HCT116 (cell line): Measurements from ENCODE around the gene ENTHD1. TPM values are rescaled to one million over a fixed set of nuclear protein-coding genes. Genes with fewer than 3 reads are reported as not detected.

Source experiments
- ATAC-seq: fragments of 200-7000 bp; cut with Tn5 transposase; 2 replicates; pipeline ENCODE4 v1.9.1; 2020; ENCODE audit warnings: mild to moderate bottlenecking, moderate library complexity
- BruUV-seq: library from RNA; stranded (reverse); fragments of 400-500 nt; replicated peaks from 2 replicates; lab custom pipeline; 2021; lab: Mats Ljungman, UMichigan
- CTCF ChIA-PET: fragments of 300-600 bp; sonication (Branson Sonifier 250); formaldehyde crosslinking; loops from one replicate; lab custom pipeline; 2021; ENCODE audit warnings: antibody characterized with exemption; lab: Charles Lee
- POLR2A ChIA-PET: fragments of 300-600, 350-600 bp; sonication (Branson Sonifier 250); formaldehyde crosslinking; loops from one replicate; lab custom pipeline; 2021; ENCODE audit warnings: antibody characterized with exemption; lab: Charles Lee
- RAD21 ChIA-PET, 2 experiments: fragments of 300-600 bp; sonication (Branson Sonifier 250); formaldehyde crosslinking; loops; one replicate each; lab custom pipeline; 2023; ENCODE audit warnings: low total read pairs in 2 of 2; ENCODE audit not compliant: uncharacterized antibody in 2 of 2, unreplicated experiment in 2 of 2, low non-redundant PET in 1 of 2; lab: Charles Lee
- DNase-seq: peaks from one replicate; pipeline ENCODE4 v3.0.0-alpha.2; 2010; ENCODE audit warnings: low read depth, low spot score
- H2AFZ ChIP-seq: fragments of 200-600 bp; shearing (Covaris generic), sonication (generic); 2 replicates; pipeline ENCODE4 v1.6.1; 2017; ENCODE audit warnings: low read depth, mixed run types, mixed read lengths, antibody characterized with exemption, low read length; ENCODE audit not compliant: poor library complexity, severe bottlenecking
- H3K27ac ChIP-seq: 2 replicates; pipeline ENCODE4 v1.5.1; 2012; ENCODE audit warnings: low read depth, low read length
- H3K27me3 ChIP-seq: fragments of 200-600 bp; sonication (generic); 2 replicates; pipeline ENCODE4 v1.6.1; 2016; ENCODE audit warnings: mixed run types, low read length, mixed read lengths; ENCODE audit not compliant: insufficient read depth
- H3K36me3 ChIP-seq, 2 experiments: fragments of 200-500 bp in 1 of 2; fragments of 200-600 bp in 1 of 2; sonication (Bioruptor generic) in 1 of 2; sonication (generic) in 1 of 2; 2 replicates each; pipeline versions ENCODE4 v1.5.1 to v1.6.1; 2014 to 2016; ENCODE audit warnings: low read length in 2 of 2, inconsistent platforms in 1 of 2, mixed read lengths in 1 of 2, mixed run types in 1 of 2; ENCODE audit not compliant: insufficient read depth in 2 of 2, control insufficient read depth in 1 of 2
- H3K4me1 ChIP-seq, 2 experiments: fragments of 200-600 bp in 1 of 2; sonication (generic) in 1 of 2; 2 replicates each; pipeline versions ENCODE4 v1.5.1 to v1.6.1; 2012 to 2017; ENCODE audit warnings: low read length in 2 of 2, inconsistent platforms in 1 of 2, mild to moderate bottlenecking in 1 of 2, mixed read lengths in 1 of 2, mixed run types in 1 of 2, moderate library complexity in 1 of 2; ENCODE audit not compliant: insufficient read depth in 2 of 2, control insufficient read depth in 1 of 2
- H3K4me2 ChIP-seq: fragments of 200-600 bp; sonication (generic); 2 replicates; pipeline ENCODE4 v1.6.1; 2017; ENCODE audit warnings: mixed run types, low read length, mixed read lengths
- H3K4me3 ChIP-seq, 2 experiments: fragments of 200-600 bp in 1 of 2; sonication (generic) in 1 of 2; replicated peaks in 1 of 2; 2 replicates each; pipeline ENCODE4 v1.5.1; 2011 to 2016; ENCODE audit warnings: low read length in 2 of 2, control low read depth in 1 of 2, low read depth in 1 of 2, mild to moderate bottlenecking in 1 of 2, mixed read lengths in 1 of 2, mixed run types in 1 of 2
- H3K79me2 ChIP-seq: fragments of 200-600 bp; sonication (generic); 2 replicates; pipeline ENCODE4 v1.6.1; 2017; ENCODE audit warnings: mild to moderate bottlenecking, mixed run types, low read length, moderate library complexity, mixed read lengths; ENCODE audit not compliant: insufficient read depth
- H3K9ac ChIP-seq: fragments of 200-600 bp; sonication (generic); 2 replicates; pipeline ENCODE4 v1.6.1; 2016; ENCODE audit warnings: low read length, mixed read lengths
- H3K9me2 ChIP-seq: fragments of 200-600 bp; sonication (generic), shearing (Covaris generic); 2 replicates; pipeline ENCODE4 v1.6.1; 2017; ENCODE audit warnings: mixed run types, mild to moderate bottlenecking, moderate library complexity; ENCODE audit not compliant: insufficient read depth
- H3K9me3 ChIP-seq, 2 experiments: fragments of 200-500 bp in 1 of 2; fragments of 200-600 bp in 1 of 2; sonication (Bioruptor generic) in 1 of 2; sonication (generic) in 1 of 2; 2 replicates each; pipeline ENCODE4 v1.6.1; 2014 to 2017; ENCODE audit warnings: low read length in 2 of 2, mixed read lengths in 2 of 2, inconsistent platforms in 1 of 2, low read depth in 1 of 2, mild to moderate bottlenecking in 1 of 2, mixed run types in 1 of 2, moderate library complexity in 1 of 2; ENCODE audit not compliant: control insufficient read depth in 1 of 2, insufficient read depth in 1 of 2
- H4K20me1 ChIP-seq: fragments of 200-600 bp; sonication (generic), shearing (Covaris generic); 2 replicates; pipeline ENCODE4 v1.6.1; 2017; ENCODE audit warnings: mixed run types, mild to moderate bottlenecking, moderate library complexity; ENCODE audit not compliant: insufficient read depth
- ATF3 ChIP-seq: IDR thresholded peaks from 2 replicates; pipeline ENCODE4 v1.6.1; 2012
- CBX3 ChIP-seq: IDR thresholded peaks from 2 replicates; pipeline ENCODE4 v1.6.1; 2012; ENCODE audit warnings: low read depth
- EZH2 ChIP-seq: fragments of 200-600 bp; sonication (generic); IDR thresholded peaks from 2 replicates; pipeline ENCODE4 v1.6.1; 2017; ENCODE audit warnings: antibody characterized with exemption, mixed run types
- EZH2phosphoT487 ChIP-seq: fragments of 200-600 bp; IDR thresholded peaks from 2 replicates; pipeline ENCODE4 v1.6.1; 2018; ENCODE audit warnings: antibody characterized with exemption, borderline replicate concordance
- JUND ChIP-seq: IDR thresholded peaks from 2 replicates; pipeline ENCODE4 v1.6.1; 2012
- MAX ChIP-seq: IDR thresholded peaks from 2 replicates; pipeline ENCODE4 v1.6.1; 2012
- POLR2A ChIP-seq: IDR thresholded peaks from 2 replicates; pipeline ENCODE4 v1.7.0; 2011; ENCODE audit warnings: borderline replicate concordance; ENCODE audit not compliant: insufficient read depth, insufficient read length; ENCODE audit errors: extremely low read depth
- RAD21 ChIP-seq: IDR thresholded peaks from 2 replicates; pipeline ENCODE4 v1.6.1; 2012; ENCODE audit warnings: low read depth, mild to moderate bottlenecking
- REST ChIP-seq: IDR thresholded peaks from 2 replicates; pipeline ENCODE4 v1.6.1; 2012; ENCODE audit warnings: low read depth
- SIN3A ChIP-seq: IDR thresholded peaks from 2 replicates; pipeline ENCODE4 v1.6.1; 2012; ENCODE audit warnings: low read depth
- SP1 ChIP-seq: IDR thresholded peaks from 2 replicates; pipeline ENCODE4 v1.6.1; 2012; ENCODE audit warnings: low read depth
- SRF ChIP-seq: IDR thresholded peaks from 2 replicates; pipeline ENCODE4 v1.6.1; 2012; ENCODE audit warnings: low read depth
- YY1 ChIP-seq: IDR thresholded peaks from 2 replicates; pipeline ENCODE4 v1.6.1; 2011; ENCODE audit warnings: low read length, low read depth, moderate library complexity, mild to moderate bottlenecking; ENCODE audit not compliant: insufficient replicate concordance; ENCODE audit errors: extremely low read depth
- ZBTB33 ChIP-seq: IDR thresholded peaks from 2 replicates; pipeline ENCODE4 v1.6.1; 2011; ENCODE audit warnings: mild to moderate bottlenecking, low read length, moderate library complexity; ENCODE audit not compliant: insufficient replicate concordance; ENCODE audit errors: extremely low read depth
- ZFX ChIP-seq: fragments of 450-650 bp; IDR thresholded peaks from 2 replicates; pipeline ENCODE4 v1.6.1; 2017
- intact Hi-C: fragments of 100-400 bp; cut with micrococcal nuclease; formaldehyde crosslinking; loops from 2 replicates; pipeline ENCODE4 v1.10.0; 2022
- total RNA-seq: library from RNA; stranded (reverse); gene quantifications from one replicate; pipeline ENCODE4 v1.2.1, GENCODE V29; 2021; ENCODE audit not compliant: unreplicated experiment

Gene ENTHD1
- total RNA-seq, 1 experiment from 2014 or later: not detected

- TF ChIP-seq EZH2phosphoT487 (no peak), RAD21 (no peak), YY1 (no peak), ZFX (no peak), EZH2 (no peak), SRF (no peak), POLR2A (no peak), CBX3 (no peak), JUND (no peak), ZBTB33 (no peak), SP1 (no peak), MAX (no peak), REST (no peak), ATF3 (no peak), SIN3A (no peak)
- no peak overlapping the region for H3K9ac ChIP-seq
- H3K27ac ChIP-seq: no peak overlapping the region
- H3K79me2 ChIP-seq: no peaks in the 10 kb centered on the region
- no peak for ATAC-seq
- no peaks in the 10 kb centered on the region for H3K9me3 ChIP-seq
- POLR2A ChIA-PET: no interaction called here
- H3K4me3 ChIP-seq: no peak overlapping the region
- no peaks in the 10 kb centered on the region for H3K9me2 ChIP-seq
- no peak overlapping the region for H2AFZ ChIP-seq
- H3K4me1 ChIP-seq: peaks cover 0 to 3% of the 10 kb centered on the region in 2 experiments; a peak in 2 of 4 replicates
- intact Hi-C loops: no loop called here
- no peak for DNase-seq
- H3K27me3 ChIP-seq: no peaks in the 10 kb centered on the region
- H4K20me1 ChIP-seq: no peaks in the 10 kb centered on the region
- RAD21 ChIA-PET: no interaction called here
- CTCF ChIA-PET: no interaction called here
- H3K4me2 ChIP-seq: no peak overlapping the region
- no peaks in the 10 kb centered on the region for H3K36me3 ChIP-seq
- no TSS peak for BruUV-seq
Observed at GRCh38 chr22:39729141-39729934, 164.2 kb downstream of the ENTHD1 start.
